ENCODE data around the gene HNF1A. TPM values are rescaled to one million over a fixed set of nuclear protein-coding genes. Genes with fewer than 3 reads are reported as not detected.

The HNF1A gene
- total and polyA plus RNA-seq, 9 of the 15 experiments (the other 6 are each of a cell fraction or from before 2014, with no cell fraction given) = not detected

GRCh38 chr12:121005346-121005815 is 27.0 kb downstream of the HNF1A start (continued):
- peak; percentile 29; the same call in 1 of the 2 replicates for TF ChIP-seq ESRRA (IDR thresholded peaks at IDR 0.05; ENCODE audit: borderline replicate concordance, low read depth)
- TF ChIP-seq MEF2A (IDR thresholded peaks at IDR 0.05; ENCODE audit: control insufficient read depth, low read depth, low read length) = no peak
- 0 out of 2 replicates have a peak, but pooled peaks have one; percentile 71 for TF ChIP-seq PREB (CRISPR knock-in tag; IDR thresholded peaks at IDR 0.05)
- TF ChIP-seq ZBTB2 (IDR thresholded peaks at IDR 0.05) = no peak
- no peak for TF ChIP-seq TGIF2 (CRISPR knock-in tag; IDR thresholded peaks at IDR 0.05)
- no peak for TF ChIP-seq YY1 (IDR thresholded peaks at IDR 0.05; ENCODE audit: borderline replicate concordance in 1 of 3, control insufficient read depth in 1 of 3, extremely low read depth in 1 of 3, insufficient read depth in 3 of 3, insufficient read length in 1 of 3, insufficient replicate concordance in 2 of 3, low read depth in 1 of 3, low read length in 2 of 3)
- TF ChIP-seq ZBTB5 (IDR thresholded peaks at IDR 0.05) = no peak
- 0 out of 2 replicates have a peak, but pooled peaks have one; percentile 16 for TF ChIP-seq ZKSCAN1 (IDR thresholded peaks at IDR 0.05; ENCODE audit: low read depth, low read length)
- TF ChIP-seq NR3C1 (CRISPR knock-in tag; IDR thresholded peaks at IDR 0.05) = no peak
- TF ChIP-seq ZHX1 (conservative IDR thresholded peaks at IDR 0.05; ENCODE audit: low read length) = no peak
- TF ChIP-seq KDM4B (IDR thresholded peaks at IDR 0.05; ENCODE audit: borderline replicate concordance in 2 of 2, low read depth in 1 of 2) = no peak
- no peak for TF ChIP-seq CBX1 (IDR thresholded peaks at IDR 0.05; ENCODE audit: low read depth)
- no peak for TF ChIP-seq PHF8 (IDR thresholded peaks at IDR 0.05; ENCODE audit: borderline replicate concordance, low read length)
- TF ChIP-seq SRSF9 (IDR thresholded peaks at IDR 0.05; ENCODE audit: borderline replicate concordance, low read depth, low read length) = no peak
- TF ChIP-seq DACH1 (IDR thresholded peaks at IDR 0.05; ENCODE audit: partially characterized antibody) = no peak
- TF ChIP-seq SMARCE1 (IDR thresholded peaks at IDR 0.05) = no peak

Data from K562 (cell line).